Measurements from ENCODE around the gene KLK1.
"Not testable (repeated sequence)": the region's sequence is repeated elsewhere in the genome, so short reads cannot be mapped to it uniquely, and the experiment has no call there.

KLK1 gene

DNA sequence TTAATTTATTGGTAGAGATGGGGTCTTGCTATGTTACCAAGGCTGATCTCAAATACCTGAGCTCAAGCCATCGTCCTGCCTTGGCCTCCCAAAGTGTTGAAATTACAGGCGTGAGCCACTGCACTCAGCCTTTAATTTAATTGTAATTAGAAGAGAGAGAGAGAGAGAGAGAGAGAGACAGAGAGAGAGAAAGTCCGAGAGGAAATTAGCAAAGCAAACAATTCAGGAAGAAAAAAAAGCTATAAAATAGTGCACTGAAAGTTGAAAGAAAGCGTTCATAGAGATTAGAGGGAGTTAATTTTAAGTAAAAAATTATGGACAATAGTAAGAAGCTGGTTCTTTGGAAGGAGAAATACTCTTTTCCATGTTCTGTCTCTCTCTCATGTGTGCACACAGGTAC is 46.3 kb downstream of the KLK1 start:
- H2AFZ ChIP-seq, result no peak overlapping the region
- no peaks in the 10 kb centered on the region for H3K9me3 ChIP-seq (ENCODE audit: control insufficient read depth, low read length)
- H3K4me3 ChIP-seq (ENCODE audit: low read depth, low read length), result no peak overlapping the region
- H3K27ac ChIP-seq, result no peak overlapping the region
- no peak overlapping the region for H3K4me2 ChIP-seq (ENCODE audit: low read length)
- H3K79me2 ChIP-seq, result no peaks in the 10 kb centered on the region
- no peaks in the 10 kb centered on the region for H3K36me3 ChIP-seq (ENCODE audit: control insufficient read depth, insufficient read depth, low read length)
- no peak overlapping the region for H3K9ac ChIP-seq
- TF ChIP-seq CTCF (IDR thresholded peaks at IDR 0.05), result no peak
- H3K27me3 ChIP-seq (ENCODE audit: control insufficient read depth, insufficient read depth, low read length), result no peaks in the 10 kb centered on the region
- H3K4me1 ChIP-seq, result no peaks in the 10 kb centered on the region

DNA sequence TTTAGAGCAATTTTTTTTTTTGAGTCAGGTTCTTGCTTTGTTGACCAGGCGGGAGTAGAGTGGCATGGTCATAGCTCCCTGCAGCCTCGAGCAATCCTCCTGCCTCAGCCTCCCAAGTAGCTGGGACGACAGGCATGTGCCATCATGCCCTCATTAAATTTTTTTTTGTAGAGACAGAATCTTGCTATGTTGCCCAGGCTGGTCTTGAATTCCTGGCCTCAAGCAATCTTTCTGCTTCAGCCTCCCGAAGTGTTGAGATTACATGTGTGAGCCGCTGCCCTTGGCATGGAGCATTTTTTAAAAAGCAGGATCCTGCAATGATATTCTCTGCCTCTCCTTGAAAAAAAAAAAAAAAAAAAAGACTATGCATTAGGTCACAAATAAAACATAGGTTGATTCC is 47.5 kb downstream of the KLK1 start:
- no peaks in the 10 kb centered on the region for H3K36me3 ChIP-seq (ENCODE audit: control insufficient read depth, insufficient read depth, low read length)
- no peaks in the 10 kb centered on the region for H3K79me2 ChIP-seq
- no peak for TF ChIP-seq CTCF (IDR thresholded peaks at IDR 0.05)
- no peak overlapping the region for H3K4me3 ChIP-seq (ENCODE audit: low read depth, low read length)
- H3K9me3 ChIP-seq (ENCODE audit: control insufficient read depth, low read length), result no peaks in the 10 kb centered on the region
- H2AFZ ChIP-seq, result no peak overlapping the region
- H3K27ac ChIP-seq, result no peak overlapping the region
- no peak overlapping the region for H3K4me2 ChIP-seq (ENCODE audit: low read length)
- H3K4me1 ChIP-seq, result no peaks in the 10 kb centered on the region
- H3K9ac ChIP-seq, result no peak overlapping the region
- H3K27me3 ChIP-seq (ENCODE audit: control insufficient read depth, insufficient read depth, low read length), result no peaks in the 10 kb centered on the region

DNA sequence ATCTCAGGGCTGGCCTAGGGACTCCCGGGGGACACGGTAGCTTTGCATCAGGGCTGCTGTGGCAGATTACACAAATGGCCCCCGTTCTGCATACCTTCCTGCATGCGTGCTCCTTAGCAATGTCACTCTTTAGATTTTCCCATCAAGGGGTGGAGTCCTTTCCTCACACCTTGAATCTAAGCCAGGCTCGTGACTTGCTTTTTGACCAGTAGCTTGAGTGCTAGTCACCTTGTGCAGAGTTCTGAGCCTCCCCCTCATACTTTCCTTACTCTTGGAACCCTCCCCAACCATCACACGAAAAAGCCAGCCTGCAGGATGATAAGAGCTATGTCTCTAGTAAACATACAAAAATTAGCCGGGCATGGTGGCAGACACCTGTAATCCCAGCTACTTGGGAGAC is 50.1 kb downstream of the KLK1 start:
- H3K4me3 ChIP-seq (ENCODE audit: low read depth, low read length); H3K9me3 ChIP-seq (ENCODE audit: control insufficient read depth, low read length); H3K36me3 ChIP-seq (ENCODE audit: control insufficient read depth, insufficient read depth, low read length); H3K79me2 ChIP-seq; H3K27ac ChIP-seq; H3K27me3 ChIP-seq (ENCODE audit: control insufficient read depth, insufficient read depth, low read length); H3K4me1 ChIP-seq; H2AFZ ChIP-seq; H3K9ac ChIP-seq; H3K4me2 ChIP-seq (ENCODE audit: low read length): not testable (repeated sequence)

GRCh38 chr19:50772912-50773311 is 50.7 kb downstream of the KLK1 start:
- not testable (repeated sequence) for H3K9ac ChIP-seq; H3K4me1 ChIP-seq; H3K79me2 ChIP-seq; H3K36me3 ChIP-seq (ENCODE audit: control insufficient read depth, insufficient read depth, low read length); H3K9me3 ChIP-seq (ENCODE audit: control insufficient read depth, low read length); H3K4me2 ChIP-seq (ENCODE audit: low read length); H2AFZ ChIP-seq; H3K27ac ChIP-seq; H3K27me3 ChIP-seq (ENCODE audit: control insufficient read depth, insufficient read depth, low read length); H3K4me3 ChIP-seq (ENCODE audit: low read depth, low read length)

- no peak for TF ChIP-seq CTCF (IDR thresholded peaks at IDR 0.05)
- no peaks in the 10 kb centered on the region for H3K36me3 ChIP-seq (ENCODE audit: control insufficient read depth, insufficient read depth, low read length)
- H3K4me2 ChIP-seq (ENCODE audit: low read length), result no peak overlapping the region
- no peak overlapping the region for H3K27ac ChIP-seq
- H3K4me1 ChIP-seq, result no peaks in the 10 kb centered on the region
- no peak overlapping the region for H3K4me3 ChIP-seq (ENCODE audit: low read depth, low read length)
- H3K9me3 ChIP-seq (ENCODE audit: control insufficient read depth, low read length), result no peaks in the 10 kb centered on the region
- H3K27me3 ChIP-seq (ENCODE audit: control insufficient read depth, insufficient read depth, low read length), result no peaks in the 10 kb centered on the region
- H3K79me2 ChIP-seq, result no peaks in the 10 kb centered on the region
- H3K9ac ChIP-seq, result no peak overlapping the region
- no peak overlapping the region for H2AFZ ChIP-seq
These were observed 51.1 kb downstream of the KLK1 start for GRCh38 chr19:50772476-50772875.

GRCh38 chr19:50770888-50771287 is 52.7 kb downstream of the KLK1 start:
- H3K4me3 ChIP-seq (ENCODE audit: low read depth, low read length), result no peak overlapping the region
- no peaks in the 10 kb centered on the region for H3K79me2 ChIP-seq
- TF ChIP-seq CTCF (IDR thresholded peaks at IDR 0.05), result no peak
- no peaks in the 10 kb centered on the region for H3K27me3 ChIP-seq (ENCODE audit: control insufficient read depth, insufficient read depth, low read length)
- no peak overlapping the region for H3K4me2 ChIP-seq (ENCODE audit: low read length)
- no peak overlapping the region for H2AFZ ChIP-seq
- H3K9me3 ChIP-seq (ENCODE audit: control insufficient read depth, low read length), result no peaks in the 10 kb centered on the region
- no peaks in the 10 kb centered on the region for H3K36me3 ChIP-seq (ENCODE audit: control insufficient read depth, insufficient read depth, low read length)
- H3K9ac ChIP-seq, result no peak overlapping the region
- H3K27ac ChIP-seq, result no peak overlapping the region
- H3K4me1 ChIP-seq, result no peaks in the 10 kb centered on the region

- not testable (repeated sequence) for H3K9me3 ChIP-seq (ENCODE audit: control insufficient read depth, low read length); H3K4me1 ChIP-seq; H3K9ac ChIP-seq; H3K4me2 ChIP-seq (ENCODE audit: low read length); H2AFZ ChIP-seq; H3K4me3 ChIP-seq (ENCODE audit: low read depth, low read length); H3K36me3 ChIP-seq (ENCODE audit: control insufficient read depth, insufficient read depth, low read length); H3K79me2 ChIP-seq; H3K27me3 ChIP-seq (ENCODE audit: control insufficient read depth, insufficient read depth, low read length); H3K27ac ChIP-seq
These were observed 53.4 kb downstream of the KLK1 start, which contains the start of gene GPR32 for GRCh38 chr19:50770164-50770563. Gene GPR32 (plus strand): TSS chr19:50770464. CDS start chr19:50770601, 137 bp downstream.
